Measurements from ENCODE around the gene IMP3.
"Not testable (repeated sequence)": the region's sequence is repeated elsewhere in the genome, so short reads cannot be mapped to it uniquely, and the experiment has no call there.

Gene IMP3

DNA sequence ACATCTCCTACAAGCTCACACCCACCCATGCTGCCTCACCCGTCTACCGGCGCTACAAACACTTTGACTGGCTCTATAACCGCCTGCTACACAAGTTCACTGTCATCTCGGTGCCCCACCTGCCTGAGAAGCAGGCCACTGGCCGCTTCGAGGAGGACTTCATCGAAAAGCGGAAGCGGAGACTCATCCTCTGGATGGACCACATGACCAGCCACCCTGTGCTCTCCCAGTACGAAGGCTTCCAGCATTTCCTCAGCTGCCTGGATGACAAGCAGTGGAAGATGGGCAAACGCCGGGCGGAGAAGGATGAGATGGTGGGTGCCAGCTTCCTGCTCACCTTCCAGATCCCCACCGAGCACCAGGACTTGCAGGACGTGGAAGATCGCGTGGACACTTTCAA is 9.8 kb upstream of the IMP3 start:
- no peak for DNase-seq

DNA sequence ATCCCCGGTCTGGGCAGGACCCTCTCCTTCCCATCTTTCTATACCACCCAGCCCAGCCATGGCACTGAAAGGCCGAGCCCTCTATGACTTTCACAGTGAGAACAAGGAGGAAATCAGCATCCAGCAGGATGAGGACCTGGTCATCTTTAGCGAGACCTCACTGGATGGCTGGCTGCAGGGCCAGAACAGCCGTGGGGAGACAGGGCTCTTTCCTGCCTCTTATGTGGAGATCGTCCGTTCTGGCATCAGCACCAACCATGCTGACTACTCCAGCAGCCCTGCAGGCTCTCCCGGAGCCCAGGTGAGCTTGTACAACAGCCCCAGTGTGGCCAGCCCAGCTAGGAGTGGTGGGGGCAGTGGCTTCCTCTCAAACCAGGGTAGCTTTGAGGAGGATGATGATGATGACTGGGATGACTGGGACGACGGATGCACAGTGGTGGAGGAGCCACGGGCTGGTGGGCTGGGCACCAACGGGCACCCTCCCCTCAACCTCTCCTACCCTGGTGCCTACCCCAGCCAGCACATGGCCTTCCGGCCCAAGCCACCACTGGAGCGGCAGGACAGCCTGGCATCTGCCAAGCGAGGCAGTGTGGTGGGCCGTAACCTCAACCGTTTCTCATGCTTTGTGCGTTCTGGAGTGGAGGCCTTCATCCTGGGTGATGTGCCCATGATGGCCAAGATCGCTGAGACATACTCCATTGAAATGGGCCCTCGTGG is 9.2 kb upstream of the IMP3 start:
- no peak for DNase-seq

DNA sequence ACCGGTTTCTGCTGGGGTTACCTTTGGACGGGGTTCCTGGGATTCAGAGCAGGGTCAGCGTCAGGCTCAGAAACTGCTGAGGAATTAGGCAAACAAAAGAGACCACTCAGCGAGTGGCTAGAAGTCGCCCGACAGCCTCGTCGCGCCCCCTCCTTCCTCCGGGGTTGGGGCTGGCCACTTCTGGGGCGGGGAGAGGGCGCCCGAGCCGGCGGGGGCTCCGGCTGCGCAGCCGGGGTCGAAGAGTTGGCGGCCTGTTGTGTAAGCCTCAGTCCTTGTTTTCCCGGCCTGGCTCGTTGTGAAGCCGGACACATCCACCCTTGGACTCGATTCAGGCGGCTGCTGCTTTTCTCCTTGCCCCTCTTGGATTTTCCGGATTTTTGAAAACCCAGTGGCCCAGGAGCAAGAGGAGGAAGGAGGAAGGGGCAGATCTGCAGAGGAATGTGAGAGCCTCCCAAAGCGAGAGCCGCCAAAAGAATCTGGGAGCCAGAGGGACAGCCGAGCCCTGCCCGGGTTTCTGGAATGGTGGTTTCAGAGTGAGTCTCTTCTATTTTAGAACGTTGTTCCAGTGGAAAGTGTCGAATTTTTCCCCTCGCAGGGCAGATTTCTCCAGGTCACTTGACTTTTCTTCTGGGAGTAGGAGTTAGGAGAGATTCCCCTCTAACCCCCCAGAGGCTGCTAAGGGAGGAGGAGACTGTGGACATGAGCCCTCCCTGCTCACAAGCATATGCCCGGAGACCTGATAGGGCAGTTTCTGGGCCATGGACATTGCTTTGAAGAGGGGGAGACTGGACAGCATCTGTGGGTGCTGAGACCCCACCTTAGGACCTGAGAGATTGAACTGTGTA is 8.4 kb upstream of the IMP3 start:
- DNase-seq = no peak

DNA sequence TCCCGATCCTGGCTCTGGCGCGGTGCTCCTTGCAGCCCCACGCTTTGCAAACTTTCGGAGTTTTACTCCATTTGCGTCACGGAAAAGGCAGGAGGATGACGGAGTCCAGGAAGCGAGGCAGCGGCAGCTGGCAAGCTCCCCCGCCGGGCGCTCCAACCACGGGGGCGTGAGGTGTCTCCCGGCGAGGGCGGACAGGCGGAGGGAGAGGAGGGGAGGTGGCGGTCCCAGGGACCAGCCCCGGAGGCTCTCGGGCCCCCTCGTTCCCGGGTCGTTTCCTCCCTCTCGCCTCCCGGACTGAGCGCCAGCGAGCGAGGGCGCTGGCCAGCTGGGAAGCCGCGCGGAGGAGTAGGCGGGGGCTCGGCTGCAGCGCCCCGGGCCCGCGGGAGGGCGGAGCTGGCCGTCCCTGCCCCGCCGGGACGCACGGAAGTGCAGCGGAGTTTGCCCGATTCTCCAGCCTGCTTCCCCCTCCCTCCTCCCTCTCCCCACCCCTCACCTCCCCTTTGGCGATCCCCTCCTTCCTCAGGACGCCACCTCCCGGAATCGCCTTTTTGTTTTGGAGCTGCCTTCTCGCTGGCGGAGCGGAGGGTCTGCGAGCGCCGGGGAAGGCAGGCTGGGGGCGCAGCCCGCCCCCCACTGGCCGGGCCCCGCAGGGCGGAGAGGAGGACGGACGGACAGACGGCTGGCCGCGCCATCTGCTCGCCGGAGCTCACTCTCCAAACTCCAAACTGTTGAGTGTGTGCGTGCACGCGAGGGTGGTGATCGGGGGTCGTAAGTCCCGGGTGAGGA is 7.5 kb upstream of the IMP3 start, which contains the start of gene SNX33:
Gene SNX33, plus strand, starts transcription at position 543 of the 786 bp plus-strand sequence. CDS start 1,191 bp downstream, outside the sequence.
- DNase-seq = peak in 1 of 2 experiments; percentile 69

DNA sequence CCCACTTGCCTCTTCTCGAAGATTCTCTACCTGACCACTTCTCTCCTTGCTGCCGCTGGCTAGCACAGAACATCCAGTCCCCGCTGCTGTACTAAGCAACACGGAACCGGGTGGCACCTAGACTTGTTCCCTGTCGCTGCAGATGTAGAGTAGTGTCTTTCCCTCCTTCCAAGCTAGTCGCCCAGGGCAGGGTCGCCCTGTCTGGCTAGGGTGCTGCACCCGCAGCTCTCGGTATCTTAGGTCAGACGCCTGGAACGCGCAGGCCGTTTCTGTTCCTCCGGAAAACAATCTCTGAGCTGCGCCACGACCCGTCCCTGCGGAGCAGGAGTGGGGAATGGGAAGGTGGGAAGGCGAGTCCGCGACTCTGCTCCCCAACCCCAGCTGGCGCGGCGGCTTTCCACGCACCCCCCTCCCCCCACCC is 6.9 kb upstream of the IMP3 start:
- DNase-seq = no peak

DNA sequence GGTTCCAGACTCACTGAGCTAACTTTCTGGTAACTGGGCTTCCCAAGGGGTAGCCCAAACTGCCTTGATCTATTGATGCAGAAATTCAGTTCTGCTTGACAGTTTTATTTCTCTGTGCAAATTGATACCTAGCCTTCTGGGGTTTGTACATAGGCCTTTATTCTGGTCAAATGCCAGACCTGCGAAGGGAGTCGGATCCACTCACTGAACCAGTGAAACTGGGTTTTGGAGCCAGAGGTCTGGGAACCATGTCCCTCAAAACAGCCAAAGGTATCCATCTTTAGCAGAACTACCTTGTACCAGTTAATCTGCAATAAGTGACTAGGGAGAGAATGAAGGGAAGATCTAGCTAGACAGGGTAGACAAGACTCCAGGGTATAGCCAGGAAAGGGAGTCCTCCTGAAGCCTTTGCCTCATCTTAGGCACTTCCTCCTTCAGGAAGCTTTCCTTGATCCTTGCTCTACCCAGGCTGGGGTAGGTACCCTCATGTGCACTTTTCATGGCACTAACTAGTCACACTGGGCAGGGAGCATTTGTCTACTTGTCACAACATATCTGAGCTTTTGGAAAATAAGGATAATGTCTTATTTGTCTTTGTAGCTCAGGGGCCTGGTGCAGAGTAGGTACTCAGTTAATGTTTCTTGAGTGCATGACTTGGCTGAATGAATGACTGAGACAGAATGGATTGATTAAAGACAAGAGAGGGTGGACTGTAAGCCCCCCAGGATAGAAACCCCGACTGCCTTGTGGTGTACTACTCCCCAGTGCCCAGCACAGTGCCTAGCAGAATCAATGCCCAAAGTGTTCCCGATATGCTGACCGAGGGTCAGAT is 6.3 kb upstream of the IMP3 start:
- no peak for DNase-seq

DNA sequence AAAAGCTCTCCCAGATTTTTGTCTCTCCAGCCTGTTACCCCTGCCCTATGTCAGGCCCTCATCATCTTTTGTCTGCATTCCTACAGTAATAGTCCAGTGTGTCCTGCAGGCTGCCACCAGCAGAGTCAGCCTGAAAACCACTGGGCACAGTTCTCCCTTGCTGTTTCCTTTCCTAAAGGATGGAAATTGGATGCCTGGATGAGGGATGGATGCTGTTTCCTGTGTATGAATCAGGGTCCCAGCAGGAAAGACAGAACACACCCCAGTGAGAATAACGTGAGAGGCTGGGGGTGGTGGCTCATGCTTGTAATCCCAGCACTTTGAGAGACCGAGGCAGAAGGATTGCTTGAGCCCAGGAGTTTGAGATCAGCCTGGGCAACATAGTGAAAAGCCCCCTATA is 4.4 kb upstream of the IMP3 start:
- no peak for DNase-seq

DNA sequence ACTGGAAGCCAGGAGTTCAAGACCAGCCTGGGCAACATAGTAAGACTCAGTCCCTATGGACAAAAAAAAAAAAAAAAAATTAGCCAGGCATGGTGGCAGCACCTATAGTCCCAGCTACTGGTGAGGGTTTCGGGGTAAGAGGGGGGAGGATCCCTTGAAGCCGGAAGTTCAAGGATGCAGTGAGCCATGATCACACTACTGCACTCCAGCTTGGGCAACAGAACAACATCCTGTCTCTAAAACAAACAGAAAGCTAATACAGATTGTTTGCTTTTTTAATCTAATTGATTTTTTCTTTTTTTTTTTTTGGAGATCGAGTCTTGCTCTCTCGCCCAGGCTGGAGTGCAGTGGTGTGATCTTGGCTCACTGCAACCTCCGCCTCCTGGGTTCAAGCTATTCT is 1.6 kb upstream of the IMP3 start:
- no peak for DNase-seq

DNA sequence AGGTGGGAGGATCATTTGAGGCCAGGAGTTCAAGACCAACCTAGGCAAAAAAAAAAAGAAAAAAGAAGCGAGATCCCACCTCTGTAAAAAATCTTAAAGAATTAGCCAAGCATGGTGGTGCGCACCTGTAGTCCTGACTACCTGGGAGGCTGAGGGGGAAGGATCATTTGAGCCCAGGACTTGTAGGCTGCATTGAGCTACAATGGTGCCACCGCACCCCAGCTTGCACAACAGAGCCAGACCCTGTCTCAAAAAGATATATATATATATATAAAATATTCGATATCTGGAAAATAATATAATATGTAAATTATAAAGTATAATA is 1.1 kb upstream of the IMP3 start:
- DNase-seq = no peak

DNA sequence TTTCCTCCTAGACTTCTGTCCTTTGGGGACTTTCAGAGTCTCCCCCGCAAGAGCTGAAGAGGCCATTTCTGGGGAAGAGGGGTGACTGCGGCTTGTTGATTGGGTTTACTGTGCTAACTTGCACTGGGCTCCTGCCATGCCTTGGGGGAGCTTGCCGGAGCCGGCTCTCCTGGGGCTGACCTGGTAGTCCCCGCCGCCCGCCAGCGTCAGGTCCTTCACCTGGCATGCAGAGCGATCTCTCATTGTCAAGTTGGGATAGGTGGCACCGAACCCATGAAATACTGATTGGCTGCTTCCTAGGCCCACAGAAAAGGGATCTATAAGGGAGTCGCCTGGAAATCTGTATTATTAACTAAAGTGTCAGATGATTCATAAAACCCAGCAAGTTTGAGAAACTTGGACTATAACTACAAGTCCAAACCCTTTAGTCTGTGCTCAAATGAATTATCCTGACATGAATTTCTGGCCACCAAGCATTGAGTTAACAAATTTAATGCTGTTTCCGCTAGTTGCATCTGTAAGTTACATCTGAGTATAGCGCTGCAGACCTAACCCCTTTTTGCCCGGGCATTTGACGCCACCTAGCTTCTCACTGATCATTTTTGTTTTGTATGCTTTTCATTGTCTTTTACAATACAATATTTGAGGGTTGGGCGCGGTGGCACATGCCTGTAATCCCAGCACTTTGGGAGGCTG is 607 bp upstream of the IMP3 start:
- peak; percentile 42 to 48 for DNase-seq

DNA sequence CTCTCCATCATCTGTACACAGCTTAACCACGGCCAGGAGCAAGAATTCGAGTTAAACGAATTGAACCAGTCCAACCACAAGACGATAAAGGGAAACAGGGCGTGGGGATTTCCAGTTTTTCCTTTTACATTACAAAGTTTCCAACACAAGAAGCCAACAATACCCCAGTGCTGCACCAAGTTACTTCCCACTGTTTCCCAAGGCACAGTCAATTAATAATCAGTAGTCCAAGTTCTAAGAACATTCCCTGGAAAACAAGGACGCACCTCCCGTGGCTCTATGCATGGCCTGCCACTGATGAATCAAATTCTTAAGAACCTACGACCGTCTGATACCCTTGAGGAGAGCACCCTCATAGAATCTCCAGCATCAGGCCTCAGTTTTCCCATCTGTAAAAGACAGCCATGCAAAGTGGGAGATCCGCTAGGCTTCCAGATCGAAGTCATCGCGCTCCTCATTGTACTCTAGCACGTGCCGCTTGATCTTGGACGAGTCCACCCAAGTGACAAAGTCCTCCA is 774 bp downstream of the IMP3 start:
- DNase-seq = no peak

DNA sequence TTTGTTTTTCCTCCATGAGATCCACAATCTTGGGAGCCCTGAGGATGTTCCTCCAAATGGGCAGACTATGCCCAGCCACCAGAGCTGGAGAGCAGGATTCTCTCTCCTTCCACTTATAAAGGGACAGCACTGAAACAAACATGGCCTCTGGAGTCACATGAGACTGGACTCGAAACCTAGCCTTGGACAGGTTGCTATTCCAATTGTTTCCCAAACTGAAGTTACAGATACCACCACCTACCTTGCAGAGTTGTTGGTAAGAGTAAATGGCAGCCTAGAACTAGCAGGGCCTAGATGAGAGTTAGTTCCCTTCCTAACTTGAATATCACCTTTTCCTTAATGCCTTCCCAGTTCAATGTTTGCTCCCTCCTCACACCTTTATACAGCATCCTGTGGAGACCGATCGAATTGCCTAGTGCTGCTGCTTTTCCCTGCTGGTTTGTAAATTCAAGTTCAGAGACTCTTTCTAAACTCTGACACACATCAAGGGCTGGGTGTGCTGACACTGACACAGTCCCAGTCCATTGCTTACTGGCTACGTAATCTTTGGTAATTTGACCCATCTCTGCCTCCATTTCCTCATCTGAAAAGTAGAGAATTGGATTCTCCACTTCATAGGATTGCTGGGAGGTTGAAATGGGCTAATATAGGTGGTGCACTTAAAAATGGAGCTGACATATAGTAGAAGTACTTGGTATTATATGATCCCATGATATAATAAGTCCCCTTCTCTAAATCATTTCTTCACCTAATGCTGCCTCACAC is 2.6 kb downstream of the IMP3 start:
- DNase-seq = no peak

DNA sequence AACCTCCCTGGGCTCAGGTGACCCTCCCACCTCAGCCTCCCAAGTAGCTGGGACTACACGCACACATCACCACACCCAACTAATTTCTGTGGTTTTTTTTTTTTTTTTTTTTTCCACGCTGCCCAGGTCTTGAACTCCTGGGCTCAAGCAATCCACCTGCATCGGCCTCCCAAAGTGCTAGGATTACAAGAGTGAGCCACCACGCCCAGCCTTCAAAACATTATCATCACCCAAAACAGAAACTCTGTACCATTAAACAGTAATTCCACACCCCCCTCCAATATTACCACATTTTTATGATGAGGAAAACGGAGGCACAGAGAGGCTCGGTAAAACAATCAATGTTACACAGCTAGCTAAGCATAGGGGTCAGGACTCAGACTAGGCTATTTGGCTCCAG is 4.0 kb downstream of the IMP3 start:
- no peak for DNase-seq

DNA sequence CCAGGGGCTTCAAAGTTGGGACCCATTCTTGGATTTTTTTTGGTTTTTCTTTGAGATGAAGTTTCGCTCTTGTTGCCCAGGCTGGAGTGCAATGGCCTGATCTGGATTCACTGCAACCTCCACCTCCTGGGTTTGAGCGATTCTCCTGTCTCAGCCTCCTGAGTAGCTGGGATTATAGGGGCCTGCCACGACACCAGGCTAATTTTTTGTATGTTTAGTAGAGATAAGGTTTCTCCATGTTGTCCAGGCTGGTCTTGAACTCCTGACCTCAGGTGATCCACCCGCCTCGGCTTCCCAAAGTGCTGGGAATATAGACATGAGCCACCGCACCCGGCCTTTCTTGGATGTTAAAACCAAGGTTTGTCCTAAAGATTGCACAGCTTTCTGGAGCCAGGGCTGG is 6.1 kb downstream of the IMP3 start:
- DNase-seq = not testable (repeated sequence)

DNA sequence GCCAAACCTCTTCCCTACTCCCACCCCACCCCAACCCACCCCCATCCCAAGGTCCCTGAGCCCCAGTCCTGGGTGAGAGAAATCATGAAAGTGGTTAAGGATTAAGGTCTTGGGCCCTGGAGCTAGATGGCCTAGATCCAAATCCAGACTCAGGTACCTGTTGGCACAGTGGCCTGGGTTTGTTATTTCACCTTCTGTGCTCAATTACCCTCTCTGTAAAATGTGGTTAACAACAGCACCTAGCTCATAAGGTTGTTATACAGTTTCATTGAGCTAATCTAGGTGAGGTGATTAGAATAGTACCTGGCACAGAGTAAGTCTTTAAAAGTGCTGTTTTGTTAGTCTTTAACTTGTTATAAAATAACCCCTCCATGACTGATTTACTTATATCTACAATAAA is 8.1 kb downstream of the IMP3 start:
- no peak for DNase-seq

DNA sequence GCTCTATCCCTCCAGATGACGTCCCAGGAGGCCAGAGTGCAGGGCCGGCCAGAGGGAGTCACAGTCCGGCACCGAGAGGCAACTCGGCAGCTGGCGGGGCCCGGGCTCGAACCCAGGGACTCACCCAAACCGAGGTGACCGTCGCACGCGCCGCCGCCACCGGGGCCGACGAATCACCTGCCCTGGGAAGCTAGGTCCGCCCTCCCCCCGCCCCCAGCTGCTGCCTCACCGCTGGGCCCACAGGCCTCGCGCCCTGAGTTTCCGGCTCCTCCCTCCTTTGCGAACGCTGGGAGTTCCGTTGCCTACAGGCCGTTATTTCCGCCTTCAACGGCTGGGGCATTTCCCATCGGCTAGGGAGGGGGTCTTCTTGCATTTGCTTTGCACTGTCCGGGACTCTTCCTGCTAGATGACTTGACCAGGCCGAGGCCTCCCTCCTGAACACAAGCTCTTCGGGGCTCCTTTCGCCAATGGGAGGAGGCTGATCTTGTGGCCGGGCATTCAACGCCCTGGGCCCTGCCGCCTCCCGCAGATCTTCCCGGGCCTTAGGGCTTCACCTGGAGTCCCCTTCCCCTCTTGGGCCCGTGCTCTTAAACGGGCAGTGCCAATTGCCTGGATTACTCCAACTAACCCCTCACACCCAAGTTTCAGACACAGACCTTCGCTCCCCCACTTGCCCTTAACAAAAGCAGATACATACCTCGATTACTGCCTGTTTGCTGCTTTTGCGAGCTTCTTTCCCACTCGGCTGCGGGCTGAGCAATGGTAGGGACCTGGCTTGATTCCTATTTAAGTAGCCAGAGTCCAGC is 14.3 kb downstream of the IMP3 start, which contains the start of gene SNUPN:
Gene SNUPN, minus strand, starts transcription at position 184 of the 806 bp plus-strand sequence. CDS start 4,674 bp downstream, outside the sequence.
- peak; percentile 75 to 90 for DNase-seq

DNA sequence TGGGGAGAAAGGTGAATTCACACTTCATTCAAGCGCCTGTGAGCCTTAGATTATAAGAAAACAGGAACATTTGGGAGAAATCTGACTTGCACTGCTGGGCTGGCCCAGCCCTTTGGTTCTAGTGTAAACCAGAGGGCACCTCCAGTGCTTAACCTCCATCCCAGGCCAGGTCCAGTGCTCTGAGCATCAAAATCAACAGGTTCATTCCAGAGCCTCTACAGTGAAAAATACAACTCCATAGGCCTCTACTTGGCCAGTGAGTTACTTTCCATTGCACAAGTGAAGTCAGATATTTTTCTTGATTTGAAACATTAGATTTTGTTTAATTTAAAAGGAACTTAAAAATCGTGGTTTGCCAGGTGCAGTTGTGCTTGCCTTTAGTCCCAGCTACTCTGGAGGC is 17.5 kb downstream of the IMP3 start:
- DNase-seq = no peak

DNA sequence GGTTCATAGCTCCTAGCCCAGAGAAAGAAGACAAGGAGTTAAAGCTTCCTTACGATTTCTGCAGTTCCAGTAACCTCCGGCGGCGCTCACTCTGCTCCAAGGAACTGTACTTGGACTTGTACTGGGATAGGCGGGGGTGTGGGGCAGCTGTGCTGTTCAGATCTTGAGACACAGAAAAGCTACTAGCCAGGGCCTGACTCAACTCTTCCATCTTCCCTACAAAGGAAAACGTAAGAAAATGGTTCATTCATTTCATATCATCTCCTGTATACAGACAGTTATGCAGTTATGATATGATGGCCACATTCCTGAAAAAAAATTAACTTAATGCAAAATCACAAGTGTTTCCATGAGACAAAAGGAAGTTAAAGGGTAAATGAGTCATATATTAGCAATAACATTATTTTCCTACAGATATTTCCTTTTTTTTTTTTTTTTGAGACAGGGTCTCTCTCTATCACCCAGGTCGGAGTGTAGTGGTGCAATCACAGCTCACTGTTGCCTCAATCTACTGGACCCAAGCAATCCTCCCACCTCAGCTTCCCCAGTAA is 19.1 kb downstream of the IMP3 start:
- no peak for DNase-seq

DNA sequence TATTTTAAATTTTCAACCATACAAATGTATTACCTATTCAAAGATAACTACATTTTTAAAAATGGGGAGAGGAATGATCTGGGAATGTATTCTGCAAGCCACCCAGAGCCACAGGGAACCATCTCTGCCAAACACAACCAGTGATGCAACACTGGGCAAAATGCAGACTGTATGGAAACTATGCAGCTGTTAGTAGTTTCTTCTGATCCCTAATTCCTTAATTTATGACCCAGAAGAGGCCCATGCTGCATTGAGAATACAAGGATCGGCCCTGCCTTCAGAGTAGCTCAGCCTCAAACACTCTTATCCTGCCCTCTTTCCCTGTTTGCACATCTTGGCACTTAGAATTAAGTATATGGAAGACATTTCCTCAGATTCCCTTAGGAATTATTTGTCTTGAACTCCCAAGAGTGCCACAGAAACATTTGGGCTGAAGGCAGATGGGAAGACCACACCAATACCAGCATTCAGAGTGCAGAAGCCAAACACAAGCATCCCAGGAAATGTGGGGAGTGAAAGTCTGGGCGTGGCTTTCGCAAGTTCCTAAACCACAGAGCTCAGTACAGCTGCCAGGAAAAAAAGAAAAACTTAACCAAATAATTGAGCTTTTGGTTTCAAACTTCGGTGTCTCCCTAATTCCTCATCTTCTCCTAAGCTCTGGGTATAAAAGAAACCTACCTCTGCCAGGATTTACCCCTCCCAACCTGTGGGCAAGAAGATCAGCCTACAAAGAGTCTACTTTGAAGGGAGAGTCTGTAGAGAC is 19.8 kb downstream of the IMP3 start:
- no peak for DNase-seq
